ENCODE results near the gene RFXAP. TPM values are rescaled to one million over a fixed set of nuclear protein-coding genes. Genes with fewer than 3 reads are reported as not detected.
A peak's percentile ranks its signal among the peaks of the same experiment; 100 is the strongest.

Gene RFXAP
- total and polyA plus RNA-seq, 2 experiments from 2014 or later: 1.8 to 2.2 TPM

GRCh38 chr13:36807616-36808015, 11.4 kb upstream of the RFXAP start:
- no peaks in the 10 kb centered on the region for H3K79me2 ChIP-seq (ENCODE audit: insufficient read depth)
- H3K4me1 ChIP-seq (ENCODE audit: insufficient read depth): no peaks in the 10 kb centered on the region
- no peaks in the 10 kb centered on the region for H3K9me2 ChIP-seq (ENCODE audit: insufficient read depth)
- H3K9ac ChIP-seq: no peak overlapping the region
- H3K4me3 ChIP-seq: no peak overlapping the region
- H3K27me3 ChIP-seq (replicated peaks; ENCODE audit: insufficient read depth): no peaks in the 10 kb centered on the region
- in situ Hi-C loops (cut with MboI): no loop called here
- H3F3A ChIP-seq (ENCODE audit: insufficient read depth): no peaks in the 10 kb centered on the region
- no peak overlapping the region for H2AFZ ChIP-seq
- no peaks in the 10 kb centered on the region for H3K9me3 ChIP-seq (ENCODE audit: low read depth)
- DNase-seq: no peak
- no peak overlapping the region for H3K27ac ChIP-seq
- 73 to 75% methylated on average over 2 of the region's 2 CpGs for WGBS, 2 experiments (ENCODE audit: low coverage in 1 of 2, low lambda C conversion rate in 2 of 2, missing lambda C conversion rate in 2 of 2)
- H3K4me2 ChIP-seq (ENCODE audit: unreplicated experiment): no peak overlapping the region
- H3K36me3 ChIP-seq (ENCODE audit: low read depth): no peaks in the 10 kb centered on the region
- no peaks in the 10 kb centered on the region for H4K20me1 ChIP-seq (ENCODE audit: insufficient read depth)
- no peak for TF ChIP-seq EZH2 (IDR thresholded peaks at IDR 0.05; ENCODE audit: insufficient read depth, poor library complexity, severe bottlenecking)

- Histone ChIP-seq H3K4me1 (ENCODE audit: insufficient read depth) (no peaks in the 10 kb centered on the region), H3K9me2 (ENCODE audit: insufficient read depth) (no peaks in the 10 kb centered on the region), H3K9ac (no peak overlapping the region), H3K9me3 (ENCODE audit: low read depth) (no peaks in the 10 kb centered on the region), H4K20me1 (ENCODE audit: insufficient read depth) (no peaks in the 10 kb centered on the region), H3K27me3 (replicated peaks; ENCODE audit: insufficient read depth) (no peaks in the 10 kb centered on the region), H3K4me3 (no peak overlapping the region), H3K36me3 (ENCODE audit: low read depth) (no peaks in the 10 kb centered on the region), H3F3A (ENCODE audit: insufficient read depth) (no peaks in the 10 kb centered on the region), H3K79me2 (ENCODE audit: insufficient read depth) (no peaks in the 10 kb centered on the region), H2AFZ (no peak overlapping the region), H3K27ac (no peak overlapping the region), H3K4me2 (ENCODE audit: unreplicated experiment) (no peak overlapping the region)
- in situ Hi-C loops (cut with MboI): no loop called here
- 45 to 52% methylated on average over 1 of the region's 1 CpG for WGBS, 2 experiments (ENCODE audit: low coverage in 1 of 2, low lambda C conversion rate in 2 of 2, missing lambda C conversion rate in 2 of 2)
- no peak for TF ChIP-seq EZH2phosphoT487 (IDR thresholded peaks at IDR 0.05; ENCODE audit: insufficient read depth, low read depth)
- TF ChIP-seq EZH2 (IDR thresholded peaks at IDR 0.05; ENCODE audit: insufficient read depth, poor library complexity, severe bottlenecking): no peak
- DNase-seq: no peak
These were observed 5.8 kb upstream of the RFXAP start for GRCh38 chr13:36813225-36813624.

GRCh38 chr13:36814465-36814864, 4.6 kb upstream of the RFXAP start:
- H3K79me2 ChIP-seq (ENCODE audit: insufficient read depth): peaks cover 2% of the 10 kb centered on the region
- no peak overlapping the region for H2AFZ ChIP-seq
- in situ Hi-C loops (cut with MboI): no loop called here
- no peak overlapping the region for H3K27ac ChIP-seq
- no peaks in the 10 kb centered on the region for H4K20me1 ChIP-seq (ENCODE audit: insufficient read depth)
- no peaks in the 10 kb centered on the region for H3F3A ChIP-seq (ENCODE audit: insufficient read depth)
- no peaks in the 10 kb centered on the region for H3K27me3 ChIP-seq (replicated peaks; ENCODE audit: insufficient read depth)
- WGBS, 2 experiments (ENCODE audit: low coverage in 1 of 2, low lambda C conversion rate in 2 of 2, missing lambda C conversion rate in 2 of 2): 72 to 73% methylated on average over 9 of the region's 9 CpGs
- no peaks in the 10 kb centered on the region for H3K36me3 ChIP-seq (ENCODE audit: low read depth)
- H3K4me1 ChIP-seq (ENCODE audit: insufficient read depth): no peaks in the 10 kb centered on the region
- TF ChIP-seq EZH2 (IDR thresholded peaks at IDR 0.05; ENCODE audit: insufficient read depth, poor library complexity, severe bottlenecking) (no peak), EZH2phosphoT487 (IDR thresholded peaks at IDR 0.05; ENCODE audit: insufficient read depth, low read depth) (no peak)
- no peak overlapping the region for H3K4me2 ChIP-seq (ENCODE audit: unreplicated experiment)
- H3K4me3 ChIP-seq: no peak overlapping the region
- no peak overlapping the region for H3K9ac ChIP-seq
- H3K9me2 ChIP-seq (ENCODE audit: insufficient read depth): no peaks in the 10 kb centered on the region
- H3K9me3 ChIP-seq (ENCODE audit: low read depth): no peaks in the 10 kb centered on the region
- DNase-seq: no peak

GRCh38 chr13:36815062-36815461, 4.0 kb upstream of the RFXAP start:
- Histone ChIP-seq H3K36me3 (ENCODE audit: low read depth) (no peaks in the 10 kb centered on the region), H3F3A (ENCODE audit: insufficient read depth) (no peaks in the 10 kb centered on the region), H3K4me1 (ENCODE audit: insufficient read depth) (peaks cover under 1% of the 10 kb centered on the region; the same call in 1 of the 2 replicates), H3K27me3 (replicated peaks; ENCODE audit: insufficient read depth) (no peaks in the 10 kb centered on the region), H3K9me3 (ENCODE audit: low read depth) (no peaks in the 10 kb centered on the region), H3K4me2 (ENCODE audit: unreplicated experiment) (no peak overlapping the region), H3K4me3 (no peak overlapping the region), H3K9me2 (ENCODE audit: insufficient read depth) (no peaks in the 10 kb centered on the region), H3K9ac (no peak overlapping the region), H3K79me2 (ENCODE audit: insufficient read depth) (peaks cover 8% of the 10 kb centered on the region), H3K27ac (no peak overlapping the region), H4K20me1 (ENCODE audit: insufficient read depth) (no peaks in the 10 kb centered on the region), H2AFZ (no peak overlapping the region)
- DNase-seq: peak; percentile 52
- TF ChIP-seq EZH2 (IDR thresholded peaks at IDR 0.05; ENCODE audit: insufficient read depth, poor library complexity, severe bottlenecking): no peak
- no peak for TF ChIP-seq EZH2phosphoT487 (IDR thresholded peaks at IDR 0.05; ENCODE audit: insufficient read depth, low read depth)
- in situ Hi-C loops (cut with MboI): no loop called here
- WGBS, 2 experiments (ENCODE audit: low coverage in 1 of 2, low lambda C conversion rate in 2 of 2, missing lambda C conversion rate in 2 of 2): 47 to 55% methylated on average over 2 of the region's 2 CpGs

Data from GM23248 (cell line).